GM12878 (cell line): ENCODE measurements around the gene MRPL28. TPM values are rescaled to one million over a fixed set of nuclear protein-coding genes. Genes with fewer than 3 reads are reported as not detected.

Source experiments
- ATAC-seq: fragments of 200-7000 bp; cut with Tn5 transposase; 3 replicates; pipeline ENCODE4 v1.9.1; 2020; ENCODE audit warnings: mild to moderate bottlenecking, moderate library complexity
- BruUV-seq: library from RNA; stranded (reverse); fragments of 400-500 nt; replicated peaks from 2 replicates; lab custom pipeline; 2021; lab: Mats Ljungman, UMichigan
- CTCF ChIA-PET: fragments of 300-600 bp; sonication (Branson Sonifier 250); formaldehyde crosslinking; extraction: SDS; loops from one replicate; lab custom pipeline; 2021; ENCODE audit warnings: inconsistent platforms; lab: Yijun Ruan, JAX
- POLR2A ChIA-PET: fragments of 350-600 bp; formaldehyde crosslinking; extraction: SDS; loops from one replicate; lab custom pipeline; 2021; ENCODE audit warnings: inconsistent platforms; lab: Charles Lee
- RAD21 ChIA-PET: fragments of 300-600 bp; sonication (Branson Sonifier 250); formaldehyde crosslinking; loops from one replicate; lab custom pipeline; 2023; ENCODE audit warnings: antibody characterized with exemption; ENCODE audit not compliant: unreplicated experiment; lab: Charles Lee
- SMC1A ChIA-PET: fragments of 300-600 bp; sonication (Branson Sonifier 250); formaldehyde crosslinking; loops from one replicate; lab custom pipeline; 2023; ENCODE audit not compliant: unreplicated experiment, uncharacterized antibody; lab: Charles Lee
- DNase-seq: peaks from one replicate; pipeline ENCODE4 v3.0.0-alpha.2; 2011; ENCODE audit warnings: low read depth, low spot score
- FAIRE-seq: peaks from 3 replicates; lab custom pipeline; 2011; peaks lifted over from hg19 to GRCh38; lab: Jason Lieb, UNC
- H2AFZ ChIP-seq: 2 replicates; pipeline ENCODE4 v1.6.0; 2011; ENCODE audit warnings: low read depth, low read length, control low read depth; ENCODE audit not compliant: control insufficient read depth
- H3K27ac ChIP-seq: 2 replicates; pipeline ENCODE4 v1.5.1; 2011; ENCODE audit warnings: control low read depth; ENCODE audit not compliant: control insufficient read depth, insufficient read depth
- H3K27me3 ChIP-seq, 2 experiments: replicated peaks in 1 of 2; 2 replicates each; pipeline versions ENCODE4 v1.6.0 to v1.6.1; 2011; ENCODE audit warnings: low read length in 1 of 2; ENCODE audit not compliant: control insufficient read depth in 2 of 2, insufficient read depth in 2 of 2
- H3K36me3 ChIP-seq, 2 experiments: 2 replicates each; pipeline ENCODE4 v1.5.1; 2011; ENCODE audit warnings: low read length in 1 of 2; ENCODE audit not compliant: control insufficient read depth in 2 of 2, insufficient read depth in 2 of 2
- H3K4me1 ChIP-seq: 2 replicates; pipeline ENCODE4 v1.6.1; 2011; ENCODE audit warnings: mild to moderate bottlenecking, low read length, moderate library complexity, mixed read lengths; ENCODE audit not compliant: control insufficient read depth, insufficient read depth
- H3K4me2 ChIP-seq: 2 replicates; pipeline ENCODE4 v1.6.0; 2011; ENCODE audit warnings: control low read depth; ENCODE audit not compliant: control insufficient read depth, insufficient read depth
- H3K4me3 ChIP-seq: fragments of 200-600 bp; sonication (generic); 2 replicates; pipeline ENCODE4 v1.5.1; 2016
- H3K79me2 ChIP-seq: 2 replicates; pipeline ENCODE4 v1.6.0; 2011; ENCODE audit warnings: low read length; ENCODE audit not compliant: control insufficient read depth, insufficient read depth
- H3K9ac ChIP-seq: 2 replicates; pipeline ENCODE4 v1.8.0; 2011; ENCODE audit warnings: low read length, control low read depth, mixed read lengths; ENCODE audit not compliant: control insufficient read depth, insufficient read depth
- H3K9me3 ChIP-seq: replicated peaks from 3 replicates; pipeline ENCODE4 v1.5.1; 2011; ENCODE audit warnings: mild to moderate bottlenecking, low read length; ENCODE audit not compliant: control insufficient read depth, insufficient read depth
- H4K20me1 ChIP-seq: 2 replicates; pipeline ENCODE4 v1.6.0; 2011; ENCODE audit not compliant: control insufficient read depth, insufficient read depth
- EZH2 ChIP-seq: IDR thresholded peaks from 2 replicates; pipeline ENCODE4 v1.6.1; 2012; ENCODE audit warnings: low read depth, mild to moderate bottlenecking, control low read depth, inconsistent platforms, low read length, borderline replicate concordance; ENCODE audit not compliant: control insufficient read depth
- NFYA ChIP-seq: IDR thresholded peaks from 2 replicates; pipeline ENCODE4 v1.6.1; 2011; ENCODE audit warnings: low read depth, mild to moderate bottlenecking, low read length, improper control_type of control experiment, borderline replicate concordance
- POLR2A ChIP-seq: IDR thresholded peaks from 2 replicates; pipeline ENCODE4 v1.6.1; 2011; ENCODE audit warnings: low read depth, mild to moderate bottlenecking, low read length
- ZBTB40 ChIP-seq: fragments of 450-650 bp; IDR thresholded peaks from 2 replicates; pipeline ENCODE4 v1.6.1; 2016; ENCODE audit warnings: mild to moderate bottlenecking, moderate library complexity, borderline replicate concordance
- WGBS: methylation state at CpG from one replicate; pipeline ENCODE4 v1.1.6; 2016; ENCODE audit warnings: low lambda C conversion rate; ENCODE audit not compliant: insufficient replicate concordance, insufficient coverage; ENCODE audit errors: missing lambda C conversion rate; 5-methylcytosine and 5-hydroxymethylcytosine counted together
- in situ Hi-C: fragments of 300-500 bp; cut with MboI; formaldehyde crosslinking; loops from 9 replicates; pipeline ENCODE4 v1.14.3; 2018; ENCODE audit warnings: mixed read lengths
- intact Hi-C: fragments of 100-400 bp; cut with micrococcal nuclease; formaldehyde crosslinking; loops from one replicate; pipeline ENCODE4 v1.14.2; 2022; ENCODE audit not compliant: unreplicated experiment
- polyA plus RNA-seq, 11 experiments: library from polyadenylated mRNA; depleted of rRNA in 4 of 11; unstranded in 6 of 11; stranded (reverse) in 5 of 11; fragments of >200 nt; fragmentation: Nextera tagmentation in 4 of 11; fragmentation: Illumina TruSeq in 1 of 11; extraction: Ambion mirVana in 4 of 11; extraction: Trizol in 1 of 11; gene quantifications; 1 replicate in 1 of 11; 2 replicates in 10 of 11; pipeline versions ENCODE4 v1.2.1 to v1.2.3, GENCODE V29; 2011 to 2016; ENCODE audit warnings: inconsistent platforms in 2 of 11, missing spikeins in 2 of 11, low read depth in 1 of 11
- total RNA-seq, 4 experiments: library from RNA; depleted of rRNA in 3 of 4; stranded (reverse); fragments of >200 nt in 3 of 4; fragmentation: Illumina TruSeq in 1 of 4; extraction: Trizol in 1 of 4; gene quantifications; 2 replicates each; pipeline versions ENCODE4 v1.2.1 to v1.2.3, GENCODE V29; 2013 to 2021

The MRPL28 gene
- total and polyA plus RNA-seq, 10 of the 15 experiments (the other 5 are each of a cell fraction or from before 2014, with no cell fraction given) = 1.6 to 185 (median 110) TPM

GRCh38 chr16:366476-366875 is 3.9 kb downstream of the MRPL28 start:
- TF ChIP-seq NFYA (no peak), POLR2A (peak; percentile 32; the same call in 1 of the 2 replicates), ZBTB40 (no peak), EZH2 (no peak)
- intact Hi-C loops (no loop called here), in situ Hi-C loops (loop anchor here (5.0 kb wide), 1 partner anchor 259 kb away; no protein-coding TSS in a partner anchor)
- H3K36me3 ChIP-seq = peaks cover 5 to 14% of the 10 kb centered on the region in 2 experiments; a peak in 3 of 4 replicates
- ChIA-PET SMC1A (no interaction called here), CTCF (no interaction called here), POLR2A (no interaction called here), RAD21 (no interaction called here)
- H4K20me1 ChIP-seq = no peaks in the 10 kb centered on the region
- no peaks in the 10 kb centered on the region for H3K9me3 ChIP-seq
- DNase-seq = no peak
- H3K9ac ChIP-seq = no peak overlapping the region
- no peak overlapping the region for H3K27ac ChIP-seq
- no peak for ATAC-seq
- BruUV-seq = no TSS peak
- no peak overlapping the region for H3K4me3 ChIP-seq
- FAIRE-seq = no peak
- no peak overlapping the region for H3K4me2 ChIP-seq
- H3K27me3 ChIP-seq = no peaks in the 10 kb centered on the region
- 96% methylated on average over 10 of the region's 10 CpGs for WGBS
- peaks cover 4% of the 10 kb centered on the region for H3K79me2 ChIP-seq
- no peak overlapping the region for H2AFZ ChIP-seq
- peaks cover 4% of the 10 kb centered on the region; the same call in 1 of the 2 replicates for H3K4me1 ChIP-seq
